SIG-M5 treated with dmso at 0.1 percent for 504 hours (cell line): Measurements from ENCODE around the gene FBLN2.
"Not testable (repeated sequence)": the region's sequence is repeated elsewhere in the genome, so short reads cannot be mapped to it uniquely, and the experiment has no call there.

Source experiments
- DNase-seq: peaks from one replicate; lab custom pipeline; 2025; ENCODE audit not compliant: unreplicated experiment; lab: John Stamatoyannopoulos, UW

Gene FBLN2

DNA sequence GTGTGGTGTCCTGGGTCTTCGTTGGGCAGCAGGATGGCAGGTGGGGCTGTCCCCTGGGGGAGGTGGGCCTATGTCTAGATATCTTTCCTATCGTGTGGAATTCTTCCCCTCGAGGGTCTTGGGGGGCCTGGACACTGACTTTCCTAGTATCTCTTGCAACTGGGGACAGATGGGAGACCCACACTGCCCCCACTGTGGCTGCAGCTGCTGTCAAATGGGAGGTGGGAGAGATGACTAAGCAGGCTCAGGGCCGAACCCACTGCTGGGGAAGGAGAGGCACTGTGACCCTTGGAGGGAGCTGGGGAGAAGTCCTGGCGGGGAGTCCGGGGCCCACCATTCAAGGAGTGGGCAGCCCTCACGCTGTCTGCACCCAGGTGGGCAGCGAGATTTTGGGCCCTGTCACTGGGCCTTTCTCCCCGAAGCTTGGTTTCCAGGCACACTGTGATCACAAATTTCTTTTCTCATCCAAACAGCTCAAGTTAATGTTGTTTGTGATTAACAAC is 2.9 kb upstream of the FBLN2 start:
- no peak for DNase-seq

DNA sequence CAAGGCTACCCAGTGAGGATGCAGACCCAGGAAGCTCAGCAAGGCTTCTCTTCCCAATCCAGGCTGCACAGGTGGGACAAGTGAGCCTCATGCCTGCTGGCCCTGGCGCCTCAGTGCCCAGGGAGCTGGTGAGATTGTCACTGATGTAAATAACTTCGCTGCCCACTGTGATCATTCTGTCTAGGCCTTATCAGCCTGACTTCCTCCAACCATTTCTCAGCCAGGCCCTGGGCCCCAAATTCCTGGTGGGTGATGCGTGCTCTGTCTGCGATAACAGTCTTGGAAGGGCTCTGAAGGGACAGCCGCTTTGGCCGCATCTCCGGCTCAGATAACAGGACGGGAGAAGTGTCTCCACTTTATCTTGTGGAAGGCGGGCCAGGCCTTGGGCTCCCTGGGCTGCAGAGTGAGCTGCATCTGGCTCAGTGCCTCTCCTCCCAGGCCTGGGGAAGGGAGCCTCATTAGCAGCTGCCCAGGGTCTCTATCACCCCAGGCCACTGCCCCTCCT is 2.2 kb upstream of the FBLN2 start:
- DNase-seq, result no peak

DNA sequence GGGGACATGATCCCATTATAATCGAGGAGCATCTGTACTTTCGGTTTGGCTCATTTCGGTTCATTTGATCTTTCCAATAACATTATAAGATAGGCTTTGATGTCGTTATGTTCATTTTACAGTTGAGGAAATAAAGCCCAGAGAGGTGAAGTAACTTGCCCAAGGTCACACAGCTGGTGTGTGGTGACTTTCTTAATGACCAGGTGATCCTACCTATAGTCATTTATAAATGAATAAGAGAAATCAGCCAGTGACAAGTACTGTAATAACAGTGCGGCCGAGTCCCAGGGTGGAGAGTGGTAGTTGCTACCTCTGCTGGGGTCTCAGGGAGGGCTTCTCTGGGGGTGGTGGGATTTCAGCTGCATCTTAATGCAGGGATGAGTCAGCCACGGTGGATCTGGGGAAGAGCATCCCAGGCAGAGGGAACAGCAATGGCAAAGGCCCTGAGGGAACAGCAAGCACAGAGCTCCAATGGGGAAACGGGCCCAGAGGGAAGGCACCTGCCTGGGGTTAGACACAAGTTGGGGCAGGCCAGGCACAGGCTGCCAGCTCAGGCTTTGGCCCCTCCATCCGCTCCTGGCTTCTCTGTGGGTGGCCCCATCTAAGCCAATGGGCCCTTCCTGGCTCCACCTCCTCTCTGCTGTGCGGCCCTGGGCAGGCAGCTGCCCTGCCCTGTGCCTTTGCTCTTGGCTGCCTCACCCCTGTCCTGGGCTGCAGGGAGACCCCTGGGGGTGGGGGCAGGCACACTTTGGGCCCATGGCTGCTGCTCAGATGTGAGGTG is 1.1 kb upstream of the FBLN2 start:
- no peak for DNase-seq

DNA sequence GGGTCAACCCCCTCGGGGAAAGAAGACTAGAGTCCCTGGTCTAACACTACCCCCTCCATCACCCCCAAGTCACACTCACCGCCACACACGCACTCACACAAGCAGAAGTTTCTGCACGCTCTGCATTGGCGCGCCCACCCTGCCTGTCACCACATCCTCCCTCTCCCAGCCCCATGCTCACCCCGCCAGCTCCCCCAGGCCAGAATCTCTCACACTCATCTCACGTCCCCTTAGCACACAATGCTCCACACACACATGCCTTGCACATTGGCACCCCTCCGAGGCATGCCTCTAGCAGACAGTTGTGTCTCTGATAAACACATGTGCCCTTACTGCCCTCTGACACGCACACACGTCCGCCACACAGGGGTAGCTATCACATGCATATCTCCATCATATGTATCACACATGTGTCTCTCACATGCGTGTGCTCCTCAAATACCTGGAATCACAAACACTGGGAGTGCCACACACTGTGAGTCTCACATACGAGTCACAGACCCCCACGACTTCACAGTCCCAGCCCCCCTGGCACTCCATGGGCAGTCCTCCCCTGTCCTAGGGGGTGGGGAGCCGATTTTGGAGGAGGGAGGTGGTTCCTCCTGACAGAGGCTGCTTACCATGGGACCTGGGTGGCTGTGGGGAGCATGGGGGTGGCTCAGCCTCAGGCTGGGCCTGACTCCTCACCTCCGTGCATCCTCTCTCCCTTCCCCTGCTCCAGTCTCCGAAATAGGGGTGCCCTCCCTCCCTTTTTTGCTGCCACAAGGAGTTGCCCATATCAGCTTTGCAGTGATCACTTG is 898 bp downstream of the FBLN2 start:
- no peak for DNase-seq

DNA sequence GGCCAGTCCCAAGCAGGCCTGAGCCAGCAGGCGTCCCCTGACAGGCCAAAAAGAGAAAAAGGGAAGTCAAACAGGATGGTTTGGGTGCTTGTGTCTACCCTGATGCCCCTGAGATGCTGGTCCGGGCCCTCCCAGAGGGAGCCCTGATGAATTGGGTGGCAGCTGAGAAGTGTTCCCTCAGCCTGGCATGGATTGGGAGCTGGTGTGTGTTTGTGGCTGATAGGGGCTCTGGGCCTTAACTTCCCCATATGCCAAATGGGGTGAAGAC is 1.4 kb downstream of the FBLN2 start:
- DNase-seq, result no peak

DNA sequence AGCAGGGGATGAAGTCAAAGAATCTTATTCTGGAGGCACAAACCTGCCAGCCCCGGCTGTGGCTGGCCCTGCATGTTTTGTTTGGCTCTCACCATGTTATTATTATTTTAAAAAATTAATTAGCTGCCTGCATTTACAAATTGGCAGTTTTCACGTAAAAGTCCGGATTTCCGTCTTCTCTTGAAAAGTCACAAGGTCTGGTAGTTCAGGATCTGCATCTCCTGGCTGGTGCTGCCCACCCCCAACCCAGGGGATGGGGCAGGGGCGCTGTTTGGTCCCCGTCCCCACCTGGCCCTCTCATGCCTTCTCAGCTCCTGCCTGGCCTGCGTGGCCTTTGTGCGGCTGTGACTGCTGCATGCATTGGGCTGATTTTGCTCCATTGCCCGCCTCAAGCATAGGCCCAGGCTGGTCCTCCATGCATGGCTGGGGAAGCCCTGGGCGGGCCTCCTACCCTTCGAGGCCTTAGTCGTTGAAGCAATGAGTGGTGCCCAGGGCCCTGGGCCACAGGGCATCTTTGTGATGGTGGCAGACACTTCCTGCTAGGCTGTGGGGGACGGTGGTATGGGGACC is 2.0 kb downstream of the FBLN2 start:
- DNase-seq, result no peak

DNA sequence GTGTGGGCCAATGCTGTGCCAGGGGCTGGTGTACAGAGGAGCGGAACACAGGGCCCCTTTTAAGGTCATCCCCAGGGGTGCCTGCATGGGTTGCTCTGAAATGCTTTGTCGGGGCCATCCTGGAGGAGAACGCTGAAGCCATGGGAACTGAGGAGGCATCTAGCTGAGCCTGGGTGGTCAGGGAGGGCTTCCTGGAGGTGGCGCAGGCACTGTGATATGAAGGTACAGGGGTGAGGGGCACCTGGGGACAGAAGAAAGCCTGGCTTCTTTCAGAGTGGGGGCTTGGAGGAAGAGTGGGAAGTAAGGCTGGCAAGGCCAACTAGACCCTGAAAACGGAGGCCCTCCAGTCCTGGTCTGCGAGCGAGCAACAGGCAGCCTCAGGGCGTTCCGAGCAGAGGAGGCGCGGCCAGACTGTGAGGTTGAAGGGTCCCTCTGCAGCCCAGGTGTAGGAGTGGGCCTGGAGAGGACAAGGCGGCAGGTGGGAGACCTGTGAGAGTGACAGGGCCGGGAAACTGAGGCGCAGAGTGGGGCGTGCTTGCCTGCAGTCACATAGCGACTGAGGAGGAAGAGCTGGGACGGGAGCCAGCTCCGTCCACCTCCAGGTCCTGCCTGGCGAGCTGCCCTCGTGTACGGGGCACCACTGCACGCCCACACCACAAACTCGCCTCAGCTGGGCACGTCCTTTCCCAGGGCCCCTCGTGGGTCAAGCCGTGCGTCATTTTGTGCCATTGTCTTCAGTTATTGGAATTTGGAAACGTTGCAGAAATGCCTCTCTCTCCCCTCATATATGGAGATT is 4.1 kb downstream of the FBLN2 start:
- no peak for DNase-seq

DNA sequence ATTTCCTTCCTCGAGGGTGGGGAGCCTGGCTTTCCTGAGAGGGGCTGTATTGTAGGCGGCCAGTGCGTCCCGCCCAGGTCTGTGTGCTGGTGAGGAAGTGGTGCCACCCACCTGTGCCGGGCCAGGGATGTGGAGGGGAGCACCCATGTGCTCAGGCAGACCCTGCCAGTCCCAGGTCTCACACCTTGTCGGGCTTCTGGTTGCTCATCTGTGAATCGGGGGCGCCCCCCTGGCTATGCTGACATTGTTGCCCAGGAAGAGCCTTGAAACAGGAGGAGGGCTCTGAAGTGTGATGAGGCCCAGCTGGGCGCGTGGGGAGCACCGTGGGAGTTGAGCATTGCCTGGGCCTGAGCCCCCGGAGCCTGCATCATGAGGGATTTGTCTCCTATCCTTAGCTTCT is 4.8 kb downstream of the FBLN2 start:
- DNase-seq, result no peak

DNA sequence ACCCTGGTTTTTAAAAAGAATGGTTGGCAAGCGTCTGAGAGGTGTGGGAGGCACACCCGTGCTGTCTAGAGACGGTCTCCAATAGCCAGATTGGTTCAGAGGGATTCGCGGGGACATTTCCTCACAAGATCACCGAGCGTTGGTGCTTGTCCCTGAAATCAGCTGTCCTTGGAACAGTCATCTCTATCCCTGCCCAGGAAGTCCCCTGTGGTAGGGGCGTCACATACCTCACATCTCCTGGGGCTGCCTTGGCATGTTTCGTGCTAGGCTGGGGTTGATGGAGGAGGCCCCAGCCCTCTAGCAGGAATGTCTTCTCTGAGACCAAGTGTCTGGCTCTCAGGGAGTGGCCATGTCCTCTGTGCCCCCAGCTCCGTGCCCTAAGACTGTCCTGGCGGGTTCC is 6.8 kb downstream of the FBLN2 start:
- DNase-seq, result no peak

DNA sequence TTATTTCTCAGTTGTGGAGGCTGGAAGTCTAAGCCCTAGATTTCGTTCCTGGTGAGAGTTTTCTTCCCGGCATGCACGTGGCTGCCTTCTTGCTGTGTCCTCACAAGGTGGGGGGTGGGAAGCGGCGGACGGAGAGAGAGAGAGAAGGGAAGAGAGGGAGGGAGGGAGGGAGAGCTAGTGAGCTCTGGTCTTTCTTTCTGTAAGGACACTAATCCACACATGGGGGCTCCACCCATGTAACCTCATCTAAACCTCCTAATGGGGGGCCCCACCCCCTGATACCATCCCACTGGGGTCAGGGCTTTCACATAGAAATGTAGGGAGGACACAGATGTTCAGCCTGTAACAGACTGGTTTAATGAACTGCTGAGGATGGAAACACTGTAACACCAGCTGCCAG is 7.3 kb downstream of the FBLN2 start:
- DNase-seq, result no peak

DNA sequence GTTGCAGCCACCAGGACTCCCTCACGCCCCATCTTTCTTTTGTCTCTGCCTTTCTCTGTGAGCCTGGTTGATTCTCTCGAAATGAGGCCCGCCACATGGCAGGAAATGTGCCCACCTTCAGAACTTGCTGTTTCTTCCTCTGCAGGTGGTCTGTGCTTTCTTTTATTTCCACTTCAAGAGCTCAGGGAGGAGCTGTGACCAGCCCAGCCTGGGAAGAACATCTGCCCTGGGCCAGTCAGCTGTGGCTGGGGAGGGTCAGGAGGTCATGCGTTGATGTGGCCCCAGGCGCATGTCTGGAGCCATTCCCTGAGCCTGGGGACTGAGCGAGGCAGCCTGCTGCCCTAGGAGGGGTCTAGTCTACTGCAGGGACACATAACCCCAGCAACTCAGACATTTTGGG is 8.0 kb downstream of the FBLN2 start:
- DNase-seq, result no peak

DNA sequence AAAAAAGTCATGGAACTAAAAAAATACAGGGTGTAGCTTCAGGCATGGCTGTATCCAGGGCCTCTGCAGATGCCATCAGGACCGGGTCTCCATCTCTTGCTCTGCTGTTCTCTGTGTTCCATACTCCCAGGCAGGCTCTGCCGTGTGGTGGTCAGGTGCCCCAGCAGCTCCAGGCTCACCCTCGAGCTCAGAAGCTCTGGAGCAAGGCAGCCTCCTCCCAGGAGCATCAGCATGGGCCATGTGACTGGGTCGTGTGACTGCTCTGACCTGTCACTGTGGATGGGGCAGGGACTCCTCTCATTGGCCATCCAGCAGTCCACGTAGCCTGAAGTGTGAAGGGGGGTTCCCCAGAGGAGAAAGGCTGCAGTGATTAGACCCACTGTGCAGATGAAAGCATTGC is 8.5 kb downstream of the FBLN2 start:
- DNase-seq, result no peak

DNA sequence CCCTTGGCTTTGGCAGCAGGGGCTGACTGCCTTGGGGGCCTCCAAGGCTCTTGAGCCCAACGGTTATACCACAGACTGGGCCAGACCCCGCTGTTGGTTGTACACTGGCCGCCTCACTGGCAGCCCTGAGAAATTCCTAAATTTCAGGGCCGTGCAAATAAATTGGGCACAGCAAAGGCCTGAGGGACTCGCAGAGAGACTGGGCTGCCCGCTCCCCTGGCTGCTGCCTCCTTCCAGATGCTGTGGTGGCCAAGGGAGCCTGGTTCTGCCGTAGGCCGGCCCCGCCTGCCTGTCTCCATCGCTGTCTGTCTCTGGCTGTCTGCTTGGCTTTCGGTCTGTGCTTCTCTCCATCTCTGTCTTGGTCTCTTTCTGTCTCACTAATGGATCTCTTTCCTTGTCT is 9.0 kb downstream of the FBLN2 start:
- DNase-seq, result no peak

DNA sequence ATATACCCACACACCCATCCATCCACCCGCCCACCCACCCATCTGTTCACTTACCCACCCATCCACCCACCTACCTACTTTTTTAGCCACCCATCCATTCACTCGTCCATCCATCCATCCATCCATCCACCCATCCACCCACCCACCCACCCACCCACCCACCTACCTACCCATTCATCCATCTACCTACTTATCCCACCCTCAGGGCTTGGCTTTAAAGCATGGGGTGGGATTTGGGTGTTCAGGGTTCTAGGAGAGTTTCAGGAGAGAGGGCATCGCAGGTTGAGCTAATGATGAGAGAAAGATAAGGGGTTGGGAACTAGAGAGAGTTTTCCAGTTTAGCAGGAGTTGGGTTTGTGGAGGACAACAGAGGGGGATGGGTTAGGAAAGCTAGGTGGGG is 9.7 kb downstream of the FBLN2 start:
- DNase-seq, result no peak

DNA sequence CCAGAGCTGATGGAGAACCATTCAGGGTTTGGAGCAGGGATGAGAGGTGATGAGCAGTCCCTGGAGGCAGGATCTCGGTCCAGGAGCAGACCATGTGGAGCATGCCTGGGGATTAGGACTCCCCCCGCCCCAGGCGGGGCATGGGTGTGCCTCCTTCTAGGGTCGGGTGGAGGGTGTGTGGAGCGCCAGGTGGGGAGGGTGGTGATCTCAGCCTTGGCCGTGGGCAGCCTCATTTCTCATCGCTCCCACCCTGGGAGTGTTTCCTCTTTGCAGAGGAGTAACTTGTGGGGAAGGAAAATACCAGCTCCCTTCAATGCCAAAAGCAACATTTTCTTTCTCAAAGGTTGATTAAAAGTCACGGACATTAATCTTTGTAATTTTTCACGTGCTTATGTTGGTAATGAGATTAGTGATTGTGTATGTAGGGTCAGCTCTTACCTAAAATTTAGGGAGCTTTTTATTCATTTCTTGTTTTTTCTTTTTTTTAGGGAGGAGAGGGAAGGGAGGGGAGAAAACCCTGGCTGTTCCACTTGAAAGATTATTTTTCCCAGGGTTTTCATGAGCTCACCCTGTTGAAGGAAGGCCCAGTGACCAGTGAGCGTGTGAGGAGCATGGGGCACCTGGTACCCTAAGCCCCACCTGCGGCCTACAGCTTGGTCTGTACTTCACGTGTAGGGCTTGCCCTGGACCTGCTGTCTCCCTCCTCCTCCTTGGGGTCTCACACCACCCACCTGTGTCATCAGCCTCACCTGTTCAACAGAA is 11.0 kb downstream of the FBLN2 start:
- DNase-seq, result no peak

DNA sequence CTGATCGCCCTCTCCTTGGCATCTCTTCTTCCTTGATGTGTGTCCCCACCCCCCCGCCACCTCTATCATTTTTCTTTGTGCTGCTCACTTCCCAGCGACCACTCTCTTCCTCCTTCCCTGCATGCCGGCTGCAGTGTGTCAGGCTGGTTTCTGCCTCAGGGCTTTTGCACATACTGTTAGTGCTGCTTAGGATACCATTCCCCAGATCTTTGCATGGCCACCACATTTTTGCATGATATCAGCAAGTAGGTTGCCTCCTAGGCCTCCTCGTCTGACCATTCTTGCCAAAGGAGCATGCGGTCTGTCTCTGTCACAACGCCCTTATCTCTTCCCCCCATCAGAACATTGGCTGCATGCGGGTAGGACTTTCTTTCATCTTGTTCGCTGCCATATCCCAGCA is 12.5 kb downstream of the FBLN2 start:
- no peak for DNase-seq

DNA sequence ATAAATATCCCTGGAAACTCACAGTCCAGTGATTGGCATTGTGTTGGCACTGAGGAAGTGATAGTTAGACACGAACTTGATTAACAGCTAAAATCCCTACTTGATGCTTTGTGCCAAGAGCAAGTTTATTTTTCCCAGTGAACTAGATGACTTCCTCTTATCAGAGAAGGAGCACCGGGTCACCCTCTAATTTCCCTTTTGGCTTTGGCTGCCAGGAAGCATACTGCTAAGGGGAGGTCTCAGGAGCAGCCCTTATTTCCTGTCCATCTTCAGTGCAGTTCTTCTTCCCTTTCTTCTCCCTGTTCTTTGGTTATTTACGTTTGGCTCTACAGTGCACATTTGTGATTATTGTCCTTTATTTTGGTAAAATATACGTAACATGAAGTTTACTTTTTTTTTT is 13.0 kb downstream of the FBLN2 start:
- no peak for DNase-seq

DNA sequence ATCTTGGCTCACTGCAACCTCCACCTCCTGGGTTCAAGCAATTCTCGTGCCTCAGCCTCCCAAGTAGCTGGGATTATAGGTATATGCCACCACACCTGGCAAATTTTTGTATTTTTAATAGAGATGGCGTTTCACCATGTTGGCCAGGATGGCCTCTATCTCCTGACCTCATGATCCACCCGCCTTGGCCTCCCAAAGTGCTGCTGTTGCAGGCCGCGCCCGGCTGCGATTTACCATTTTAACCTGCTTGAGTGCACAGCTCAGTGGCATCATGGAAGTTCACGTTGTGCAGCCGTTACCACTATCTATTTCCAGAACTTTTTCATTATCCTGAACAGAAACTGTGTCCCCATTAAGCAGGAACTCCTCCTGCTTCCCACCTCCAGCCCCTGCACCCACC is 13.5 kb downstream of the FBLN2 start:
- not testable (repeated sequence) for DNase-seq

DNA sequence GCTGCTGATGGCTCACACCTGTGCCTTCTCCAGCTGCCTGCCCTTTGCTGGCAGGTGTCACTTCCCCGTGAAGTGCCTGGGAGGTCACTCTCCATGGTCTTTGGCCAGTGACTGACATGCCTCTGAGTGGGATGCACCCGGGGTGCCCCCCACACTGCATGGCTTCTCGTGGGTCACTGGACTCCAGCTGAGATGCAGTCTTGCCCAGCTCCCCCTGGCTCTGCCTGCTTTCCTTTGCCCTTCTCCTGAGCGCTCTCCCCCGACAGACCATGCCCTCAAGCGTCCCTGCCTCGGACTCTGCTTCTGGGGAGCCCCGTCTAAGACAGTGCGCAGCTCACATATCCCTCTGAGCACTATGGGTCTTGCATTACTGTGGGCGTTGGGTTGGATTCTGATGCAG is 14.4 kb downstream of the FBLN2 start:
- DNase-seq, result no peak

DNA sequence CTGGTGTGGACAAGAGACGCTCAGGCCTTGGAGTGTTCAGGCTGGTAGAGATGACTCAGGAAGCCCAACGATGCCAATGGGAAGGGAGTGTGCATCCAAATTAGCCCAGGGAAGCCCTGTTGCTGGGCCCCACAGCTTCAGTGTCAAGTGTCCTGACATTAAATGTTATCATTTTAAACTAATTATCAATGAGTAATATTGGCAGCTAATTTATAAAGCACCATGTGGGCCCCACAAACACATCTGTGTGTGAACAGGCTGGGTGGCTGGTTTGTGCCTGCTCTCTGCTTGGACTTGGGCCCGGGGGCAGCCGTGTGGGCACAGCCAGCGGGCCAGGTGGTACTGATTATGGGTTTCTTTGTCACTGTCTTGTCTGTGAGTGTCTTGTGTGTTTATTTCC is 15.0 kb downstream of the FBLN2 start:
- no peak for DNase-seq
